ENCODE results near the gene IDH1. TPM values are rescaled to one million over a fixed set of nuclear protein-coding genes. Genes with fewer than 3 reads are reported as not detected.

The IDH1 gene
- total and polyA plus RNA-seq, 2 donors from 2014 or later: 53.1 to 95.7 TPM

DNA sequence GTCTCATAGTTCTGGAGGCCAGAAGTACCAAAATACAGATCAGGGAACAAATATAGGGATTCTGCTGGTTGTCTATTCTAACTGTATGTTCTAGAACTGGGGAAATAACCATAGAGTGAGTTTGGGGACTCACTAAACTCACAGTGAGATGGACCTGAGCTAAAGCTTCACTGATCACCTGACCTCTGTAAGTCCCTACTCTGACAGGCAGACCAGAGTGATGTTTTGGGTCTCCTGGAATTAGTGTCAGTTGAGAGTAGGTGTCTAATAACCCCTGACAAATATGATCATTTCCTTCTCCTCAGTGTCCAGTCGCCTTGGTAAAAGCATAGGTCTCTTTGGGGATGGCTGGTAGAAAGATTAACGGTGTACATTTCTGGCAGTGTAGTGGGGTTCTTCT, 25.4 kb upstream of the IDH1 start:
- Histone ChIP-seq H3K4me1 (ENCODE audit: control insufficient read depth in 2 of 3, insufficient read depth in 2 of 3, low read depth in 1 of 3, low read length in 3 of 3) (no peaks in the 10 kb centered on the region), H3K36me3 (ENCODE audit: control insufficient read depth in 2 of 3, insufficient read depth in 3 of 3, low read length in 3 of 3) (peaks cover 8 to 48% (median 30%) of the 10 kb centered on the region in 3 donors), H3K27me3 (ENCODE audit: control insufficient read depth, insufficient read depth, low read length) (no peaks in the 10 kb centered on the region), H3K9ac (ENCODE audit: low read length in 3 of 3) (no peak overlapping the region), H3K4me3 (ENCODE audit: low read length in 3 of 3) (no peak overlapping the region), H3K27ac (ENCODE audit: low read depth in 2 of 2, low read length in 2 of 2) (no peak overlapping the region), H3K9me3 (ENCODE audit: control insufficient read depth in 2 of 3, insufficient read depth in 1 of 3, low read length in 3 of 3) (no peaks in the 10 kb centered on the region)
- FAIRE-seq (no peak), DNase-seq (no peak)
- intact Hi-C loops (cut with DNase I): no loop called here
- TF ChIP-seq, protein P1, sequence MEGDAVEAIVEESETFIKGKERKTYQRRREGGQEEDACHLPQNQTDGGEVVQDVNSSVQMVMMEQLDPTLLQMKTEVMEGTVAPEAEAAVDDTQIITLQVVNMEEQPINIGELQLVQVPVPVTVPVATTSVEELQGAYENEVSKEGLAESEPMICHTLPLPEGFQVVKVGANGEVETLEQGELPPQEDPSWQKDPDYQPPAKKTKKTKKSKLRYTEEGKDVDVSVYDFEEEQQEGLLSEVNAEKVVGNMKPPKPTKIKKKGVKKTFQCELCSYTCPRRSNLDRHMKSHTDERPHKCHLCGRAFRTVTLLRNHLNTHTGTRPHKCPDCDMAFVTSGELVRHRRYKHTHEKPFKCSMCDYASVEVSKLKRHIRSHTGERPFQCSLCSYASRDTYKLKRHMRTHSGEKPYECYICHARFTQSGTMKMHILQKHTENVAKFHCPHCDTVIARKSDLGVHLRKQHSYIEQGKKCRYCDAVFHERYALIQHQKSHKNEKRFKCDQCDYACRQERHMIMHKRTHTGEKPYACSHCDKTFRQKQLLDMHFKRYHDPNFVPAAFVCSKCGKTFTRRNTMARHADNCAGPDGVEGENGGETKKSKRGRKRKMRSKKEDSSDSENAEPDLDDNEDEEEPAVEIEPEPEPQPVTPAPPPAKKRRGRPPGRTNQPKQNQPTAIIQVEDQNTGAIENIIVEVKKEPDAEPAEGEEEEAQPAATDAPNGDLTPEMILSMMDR (IDR thresholded peaks at IDR 0.05; ENCODE audit: borderline replicate concordance, extremely low read depth, insufficient read depth): no peak

DNA sequence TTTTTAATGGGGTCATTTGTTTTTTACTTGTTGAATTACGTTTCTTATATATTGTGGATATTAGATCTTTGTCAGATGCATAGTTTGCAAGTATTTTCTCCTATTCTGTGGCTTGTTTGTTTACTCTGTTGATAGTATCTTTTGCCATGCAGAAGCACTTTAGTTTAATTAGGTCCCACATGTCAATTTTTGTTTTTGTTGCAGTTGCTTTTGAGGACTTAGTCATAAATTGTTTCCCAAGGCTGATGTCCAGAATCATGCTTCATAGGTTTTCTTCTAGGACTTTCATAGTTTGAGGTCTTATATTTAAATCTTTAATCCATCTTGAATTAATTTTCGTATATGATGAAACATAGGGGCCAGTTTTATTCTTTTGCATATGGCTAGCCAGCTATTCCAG, 24.4 kb upstream of the IDH1 start:
- H3K9ac ChIP-seq (ENCODE audit: low read length in 3 of 3): no peak overlapping the region
- DNase-seq (no peak), FAIRE-seq (no peak)
- no peak overlapping the region for H3K4me3 ChIP-seq (ENCODE audit: low read length in 3 of 3)
- no peaks in the 10 kb centered on the region for H3K9me3 ChIP-seq (ENCODE audit: control insufficient read depth in 2 of 3, insufficient read depth in 1 of 3, low read length in 3 of 3)
- H3K27me3 ChIP-seq (ENCODE audit: control insufficient read depth, insufficient read depth, low read length): no peaks in the 10 kb centered on the region
- intact Hi-C loops (cut with DNase I): no loop called here
- TF ChIP-seq, protein P1 (IDR thresholded peaks at IDR 0.05; ENCODE audit: borderline replicate concordance, extremely low read depth, insufficient read depth): no peak
- H3K36me3 ChIP-seq (ENCODE audit: control insufficient read depth in 2 of 3, insufficient read depth in 3 of 3, low read length in 3 of 3): peaks cover 8 to 54% (median 30%) of the 10 kb centered on the region in 3 donors
- H3K4me1 ChIP-seq (ENCODE audit: control insufficient read depth in 2 of 3, insufficient read depth in 2 of 3, low read depth in 1 of 3, low read length in 3 of 3): no peaks in the 10 kb centered on the region
- no peak overlapping the region for H3K27ac ChIP-seq (ENCODE audit: low read depth in 2 of 2, low read length in 2 of 2)

GRCh38 chr2:208278549-208278948, 23.7 kb upstream of the IDH1 start:
- H3K27ac ChIP-seq (ENCODE audit: low read depth in 2 of 2, low read length in 2 of 2): no peak overlapping the region
- H3K4me1 ChIP-seq (ENCODE audit: control insufficient read depth in 2 of 3, insufficient read depth in 2 of 3, low read depth in 1 of 3, low read length in 3 of 3): no peaks in the 10 kb centered on the region
- H3K9ac ChIP-seq (ENCODE audit: low read length in 3 of 3): no peak overlapping the region
- no peak for DNase-seq
- TF ChIP-seq, protein P1 (IDR thresholded peaks at IDR 0.05; ENCODE audit: borderline replicate concordance, extremely low read depth, insufficient read depth): no peak
- no peak overlapping the region for H3K4me3 ChIP-seq (ENCODE audit: low read length in 3 of 3)
- no peaks in the 10 kb centered on the region for H3K9me3 ChIP-seq (ENCODE audit: control insufficient read depth in 2 of 3, insufficient read depth in 1 of 3, low read length in 3 of 3)
- intact Hi-C loops (cut with DNase I): no loop called here
- no peaks in the 10 kb centered on the region for H3K27me3 ChIP-seq (ENCODE audit: control insufficient read depth, insufficient read depth, low read length)
- no peak for FAIRE-seq
- peaks cover 11 to 54% (median 33%) of the 10 kb centered on the region in 3 donors for H3K36me3 ChIP-seq (ENCODE audit: control insufficient read depth in 2 of 3, insufficient read depth in 3 of 3, low read length in 3 of 3)

GRCh38 chr2:208274748-208275147, 19.9 kb upstream of the IDH1 start:
- peaks cover 11 to 38% (median 18%) of the 10 kb centered on the region in 3 donors for H3K36me3 ChIP-seq (ENCODE audit: control insufficient read depth in 2 of 3, insufficient read depth in 3 of 3, low read length in 3 of 3)
- H3K4me3 ChIP-seq (ENCODE audit: low read length in 3 of 3): no peak overlapping the region
- H3K4me1 ChIP-seq (ENCODE audit: control insufficient read depth in 2 of 3, insufficient read depth in 2 of 3, low read depth in 1 of 3, low read length in 3 of 3): no peaks in the 10 kb centered on the region
- no peaks in the 10 kb centered on the region for H3K9me3 ChIP-seq (ENCODE audit: control insufficient read depth in 2 of 3, insufficient read depth in 1 of 3, low read length in 3 of 3)
- intact Hi-C loops (cut with DNase I): no loop called here
- TF ChIP-seq, protein P1 (IDR thresholded peaks at IDR 0.05; ENCODE audit: borderline replicate concordance, extremely low read depth, insufficient read depth): no peak
- FAIRE-seq (no peak), DNase-seq (no peak)
- no peak overlapping the region for H3K27ac ChIP-seq (ENCODE audit: low read depth in 2 of 2, low read length in 2 of 2)
- no peak overlapping the region for H3K9ac ChIP-seq (ENCODE audit: low read length in 3 of 3)
- no peaks in the 10 kb centered on the region for H3K27me3 ChIP-seq (ENCODE audit: control insufficient read depth, insufficient read depth, low read length)

Measured in kidney (tissue), 14 donors.